ENCODE measurements around the gene ATP10A. TPM values are rescaled to one million over a fixed set of nuclear protein-coding genes. Genes with fewer than 3 reads are reported as not detected.

ATP10A gene
- total RNA-seq, 1 experiment from 2014 or later: not detected

GRCh38 chr15:25712961-25713355 is 150.2 kb downstream of the ATP10A start:
- H3K27me3 ChIP-seq (ENCODE audit: low read length): no peaks in the 10 kb centered on the region
- no peak overlapping the region for H3K27ac ChIP-seq (ENCODE audit: low read length)
- H3K9me2 ChIP-seq (replicated peaks; ENCODE audit: insufficient read depth, low read length): no peaks in the 10 kb centered on the region
- H3K9me3 ChIP-seq (ENCODE audit: low read length): peaks cover 6% of the 10 kb centered on the region; the same call in 1 of the 2 replicates
- H3K4me1 ChIP-seq (ENCODE audit: low read length): no peaks in the 10 kb centered on the region
- no peaks in the 10 kb centered on the region for H3K36me3 ChIP-seq (ENCODE audit: insufficient read depth, low read length)
- no peak overlapping the region for H2AFZ ChIP-seq (ENCODE audit: low read length)
- no peak overlapping the region for H3K4me2 ChIP-seq (ENCODE audit: low read depth, low read length, poor library complexity, severe bottlenecking)
- DNase-seq: no peak
- H3K9ac ChIP-seq (ENCODE audit: low read length): no peak overlapping the region
- H3K79me2 ChIP-seq (ENCODE audit: low read length): no peaks in the 10 kb centered on the region
- no peaks in the 10 kb centered on the region for H4K20me1 ChIP-seq (ENCODE audit: insufficient read depth, low read depth, low read length)
- H3K4me3 ChIP-seq (ENCODE audit: low read length): no peak overlapping the region

GRCh38 chr15:25712192-25712960 is 150.8 kb downstream of the ATP10A start:
- H3K9me3 ChIP-seq (ENCODE audit: low read length): peaks cover 6% of the 10 kb centered on the region; the same call in 1 of the 2 replicates
- no peaks in the 10 kb centered on the region for H3K4me1 ChIP-seq (ENCODE audit: low read length)
- no peaks in the 10 kb centered on the region for H3K9me2 ChIP-seq (replicated peaks; ENCODE audit: insufficient read depth, low read length)
- H3K27ac ChIP-seq (ENCODE audit: low read length): no peak overlapping the region
- H3K4me2 ChIP-seq (ENCODE audit: low read depth, low read length, poor library complexity, severe bottlenecking): no peak overlapping the region
- H4K20me1 ChIP-seq (ENCODE audit: insufficient read depth, low read depth, low read length): no peaks in the 10 kb centered on the region
- no peak for DNase-seq
- H3K79me2 ChIP-seq (ENCODE audit: low read length): no peaks in the 10 kb centered on the region
- H2AFZ ChIP-seq (ENCODE audit: low read length): no peak overlapping the region
- H3K4me3 ChIP-seq (ENCODE audit: low read length): no peak overlapping the region
- no peak overlapping the region for H3K9ac ChIP-seq (ENCODE audit: low read length)
- no peaks in the 10 kb centered on the region for H3K36me3 ChIP-seq (ENCODE audit: insufficient read depth, low read length)
- H3K27me3 ChIP-seq (ENCODE audit: low read length): no peaks in the 10 kb centered on the region

GRCh38 chr15:25711691-25712090 is 151.4 kb downstream of the ATP10A start:
- no peak overlapping the region for H3K4me3 ChIP-seq (ENCODE audit: low read length)
- H3K27me3 ChIP-seq (ENCODE audit: low read length): no peaks in the 10 kb centered on the region
- no peak for DNase-seq
- no peak overlapping the region for H3K4me2 ChIP-seq (ENCODE audit: low read depth, low read length, poor library complexity, severe bottlenecking)
- H4K20me1 ChIP-seq (ENCODE audit: insufficient read depth, low read depth, low read length): no peaks in the 10 kb centered on the region
- no peaks in the 10 kb centered on the region for H3K9me2 ChIP-seq (replicated peaks; ENCODE audit: insufficient read depth, low read length)
- H3K79me2 ChIP-seq (ENCODE audit: low read length): no peaks in the 10 kb centered on the region
- H3K36me3 ChIP-seq (ENCODE audit: insufficient read depth, low read length): no peaks in the 10 kb centered on the region
- peaks cover 6% of the 10 kb centered on the region; the same call in 1 of the 2 replicates for H3K9me3 ChIP-seq (ENCODE audit: low read length)
- H3K4me1 ChIP-seq (ENCODE audit: low read length): no peaks in the 10 kb centered on the region
- H2AFZ ChIP-seq (ENCODE audit: low read length): no peak overlapping the region
- no peak overlapping the region for H3K27ac ChIP-seq (ENCODE audit: low read length)
- no peak overlapping the region for H3K9ac ChIP-seq (ENCODE audit: low read length)

GRCh38 chr15:25711164-25711563 is 152.0 kb downstream of the ATP10A start:
- no peaks in the 10 kb centered on the region for H3K79me2 ChIP-seq (ENCODE audit: low read length)
- no peak overlapping the region for H3K27ac ChIP-seq (ENCODE audit: low read length)
- H3K4me3 ChIP-seq (ENCODE audit: low read length): no peak overlapping the region
- peaks cover 8% of the 10 kb centered on the region; the same call in 1 of the 2 replicates for H3K9me3 ChIP-seq (ENCODE audit: low read length)
- no peak overlapping the region for H3K9ac ChIP-seq (ENCODE audit: low read length)
- H3K4me1 ChIP-seq (ENCODE audit: low read length): no peaks in the 10 kb centered on the region
- no peaks in the 10 kb centered on the region for H3K9me2 ChIP-seq (replicated peaks; ENCODE audit: insufficient read depth, low read length)
- no peak overlapping the region for H3K4me2 ChIP-seq (ENCODE audit: low read depth, low read length, poor library complexity, severe bottlenecking)
- no peak for DNase-seq
- H3K36me3 ChIP-seq (ENCODE audit: insufficient read depth, low read length): no peaks in the 10 kb centered on the region
- H4K20me1 ChIP-seq (ENCODE audit: insufficient read depth, low read depth, low read length): no peaks in the 10 kb centered on the region
- H2AFZ ChIP-seq (ENCODE audit: low read length): no peak overlapping the region
- H3K27me3 ChIP-seq (ENCODE audit: low read length): no peaks in the 10 kb centered on the region

- no peak overlapping the region for H3K4me3 ChIP-seq (ENCODE audit: low read length)
- H3K27me3 ChIP-seq (ENCODE audit: low read length): no peaks in the 10 kb centered on the region
- no peak overlapping the region for H3K4me2 ChIP-seq (ENCODE audit: low read depth, low read length, poor library complexity, severe bottlenecking)
- no peaks in the 10 kb centered on the region for H4K20me1 ChIP-seq (ENCODE audit: insufficient read depth, low read depth, low read length)
- no peaks in the 10 kb centered on the region for H3K36me3 ChIP-seq (ENCODE audit: insufficient read depth, low read length)
- H3K79me2 ChIP-seq (ENCODE audit: low read length): no peaks in the 10 kb centered on the region
- peaks cover 8% of the 10 kb centered on the region; the same call in 1 of the 2 replicates for H3K9me3 ChIP-seq (ENCODE audit: low read length)
- peak; percentile 69 for DNase-seq
- no peaks in the 10 kb centered on the region for H3K9me2 ChIP-seq (replicated peaks; ENCODE audit: insufficient read depth, low read length)
- no peak overlapping the region for H3K27ac ChIP-seq (ENCODE audit: low read length)
- no peak overlapping the region for H2AFZ ChIP-seq (ENCODE audit: low read length)
- no peaks in the 10 kb centered on the region for H3K4me1 ChIP-seq (ENCODE audit: low read length)
- no peak overlapping the region for H3K9ac ChIP-seq (ENCODE audit: low read length)
Observed at GRCh38 chr15:25710184-25710583, 152.9 kb downstream of the ATP10A start.

GRCh38 chr15:25709437-25710159 is 153.5 kb downstream of the ATP10A start:
- peaks cover 8% of the 10 kb centered on the region; the same call in 1 of the 2 replicates for H3K9me3 ChIP-seq (ENCODE audit: low read length)
- H3K4me1 ChIP-seq (ENCODE audit: low read length): no peaks in the 10 kb centered on the region
- no peaks in the 10 kb centered on the region for H3K27me3 ChIP-seq (ENCODE audit: low read length)
- H3K36me3 ChIP-seq (ENCODE audit: insufficient read depth, low read length): no peaks in the 10 kb centered on the region
- no peak overlapping the region for H3K9ac ChIP-seq (ENCODE audit: low read length)
- no peaks in the 10 kb centered on the region for H3K9me2 ChIP-seq (replicated peaks; ENCODE audit: insufficient read depth, low read length)
- H3K4me2 ChIP-seq (ENCODE audit: low read depth, low read length, poor library complexity, severe bottlenecking): no peak overlapping the region
- H4K20me1 ChIP-seq (ENCODE audit: insufficient read depth, low read depth, low read length): no peaks in the 10 kb centered on the region
- no peak overlapping the region for H3K4me3 ChIP-seq (ENCODE audit: low read length)
- H3K27ac ChIP-seq (ENCODE audit: low read length): no peak overlapping the region
- no peak overlapping the region for H2AFZ ChIP-seq (ENCODE audit: low read length)
- H3K79me2 ChIP-seq (ENCODE audit: low read length): no peaks in the 10 kb centered on the region
- DNase-seq: no peak

GRCh38 chr15:25708391-25708790 is 154.7 kb downstream of the ATP10A start:
- H4K20me1 ChIP-seq (ENCODE audit: insufficient read depth, low read depth, low read length): no peaks in the 10 kb centered on the region
- no peak overlapping the region for H3K9ac ChIP-seq (ENCODE audit: low read length)
- H3K36me3 ChIP-seq (ENCODE audit: insufficient read depth, low read length): no peaks in the 10 kb centered on the region
- H2AFZ ChIP-seq (ENCODE audit: low read length): no peak overlapping the region
- H3K4me1 ChIP-seq (ENCODE audit: low read length): no peaks in the 10 kb centered on the region
- H3K9me2 ChIP-seq (replicated peaks; ENCODE audit: insufficient read depth, low read length): no peaks in the 10 kb centered on the region
- DNase-seq: no peak
- no peak overlapping the region for H3K4me2 ChIP-seq (ENCODE audit: low read depth, low read length, poor library complexity, severe bottlenecking)
- no peaks in the 10 kb centered on the region for H3K27me3 ChIP-seq (ENCODE audit: low read length)
- no peaks in the 10 kb centered on the region for H3K79me2 ChIP-seq (ENCODE audit: low read length)
- no peak overlapping the region for H3K4me3 ChIP-seq (ENCODE audit: low read length)
- peaks cover 10% of the 10 kb centered on the region for H3K9me3 ChIP-seq (ENCODE audit: low read length)
- no peak overlapping the region for H3K27ac ChIP-seq (ENCODE audit: low read length)

- Histone ChIP-seq H3K9ac (ENCODE audit: low read length) (no peak overlapping the region), H3K36me3 (ENCODE audit: insufficient read depth, low read length) (no peaks in the 10 kb centered on the region), H4K20me1 (ENCODE audit: insufficient read depth, low read depth, low read length) (no peaks in the 10 kb centered on the region), H3K79me2 (ENCODE audit: low read length) (no peaks in the 10 kb centered on the region), H3K27ac (ENCODE audit: low read length) (no peak overlapping the region), H3K4me2 (ENCODE audit: low read depth, low read length, poor library complexity, severe bottlenecking) (no peak overlapping the region), H2AFZ (ENCODE audit: low read length) (no peak overlapping the region), H3K27me3 (ENCODE audit: low read length) (no peaks in the 10 kb centered on the region), H3K9me2 (replicated peaks; ENCODE audit: insufficient read depth, low read length) (no peaks in the 10 kb centered on the region), H3K4me3 (ENCODE audit: low read length) (no peak overlapping the region), H3K9me3 (ENCODE audit: low read length) (peaks cover 12% of the 10 kb centered on the region), H3K4me1 (ENCODE audit: low read length) (no peaks in the 10 kb centered on the region)
- DNase-seq: no peak
Observed at GRCh38 chr15:25707656-25708365, 155.3 kb downstream of the ATP10A start.

Data from Karpas-422 (cell line).